GM19023 (cell line): Measurements from ENCODE around the gene ICAM3.
"Not testable (repeated sequence)": the region's sequence is repeated elsewhere in the genome, so short reads cannot be mapped to it uniquely, and the experiment has no call there.

Source experiments
- ATAC-seq: cut with Tn5 transposase; IDR thresholded peaks from one replicate; pipeline ENCODE4 v1.9.1; 2021; ENCODE audit warnings: mild to moderate bottlenecking, moderate library complexity; ENCODE audit not compliant: unreplicated experiment

Gene ICAM3

DNA sequence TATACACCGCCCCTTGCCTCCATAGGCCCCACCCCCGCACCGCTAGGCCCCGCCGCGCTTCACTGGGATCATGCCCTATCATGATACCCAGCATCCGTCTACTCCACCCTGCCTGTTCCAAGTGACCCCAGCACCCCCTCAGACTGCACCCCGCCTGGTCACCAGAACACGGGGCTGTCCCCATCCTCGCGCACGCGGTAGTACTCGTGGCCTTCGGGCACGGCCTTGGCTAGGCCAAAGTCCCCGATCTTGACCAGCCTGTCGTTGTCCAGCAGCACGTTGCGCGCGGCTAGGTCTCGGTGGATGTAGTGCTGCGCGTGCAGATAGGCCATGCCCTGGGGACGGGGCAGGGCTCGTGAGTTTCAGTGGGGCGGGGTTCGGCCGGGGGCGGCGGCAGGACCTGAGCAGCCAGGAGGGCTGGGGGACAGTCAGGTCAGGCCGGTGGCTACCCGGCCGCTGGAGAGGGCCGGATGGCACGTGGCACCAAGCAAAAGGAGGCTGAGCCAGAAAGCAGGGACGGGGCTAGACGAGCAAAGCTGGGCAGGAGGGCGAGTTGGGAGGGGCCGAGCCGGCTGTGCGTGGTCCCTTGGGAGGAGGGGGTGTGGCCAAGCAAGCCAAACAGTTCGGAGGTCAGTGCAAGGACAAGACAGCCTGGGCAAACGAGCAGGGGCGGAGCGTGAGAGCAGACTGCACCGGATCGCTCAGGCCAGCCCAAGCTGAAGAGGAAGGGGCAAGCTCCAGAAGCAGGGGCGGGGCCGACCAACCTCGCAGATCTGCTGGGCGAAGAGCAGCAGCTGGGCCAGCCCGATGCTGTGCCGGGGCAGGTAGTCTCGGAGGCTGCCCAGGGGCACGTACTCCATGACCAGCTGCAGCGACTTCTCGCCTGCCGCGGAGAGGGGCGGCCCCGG lies 13.6 kb upstream of the ICAM3 start:
- no peak for ATAC-seq

DNA sequence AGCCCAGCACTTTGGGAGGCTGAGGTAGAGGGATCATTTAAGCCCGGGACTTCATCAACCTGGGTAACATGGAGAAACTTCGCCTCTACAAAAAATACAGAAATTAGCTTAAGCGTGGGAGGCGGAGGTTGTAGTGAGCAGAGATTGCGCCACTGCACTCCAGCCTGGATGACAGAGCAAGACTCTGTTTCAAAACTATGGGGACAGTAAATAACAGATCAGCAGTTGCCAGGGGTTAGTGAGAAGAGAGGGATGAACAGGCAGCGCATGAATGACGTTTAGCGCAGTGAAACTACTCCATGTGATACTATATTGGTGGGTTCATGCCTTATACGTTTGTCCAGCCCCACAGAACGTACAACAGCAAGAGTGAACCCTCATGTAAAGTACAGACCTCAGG lies 7.1 kb upstream of the ICAM3 start:
- no peak for ATAC-seq

DNA sequence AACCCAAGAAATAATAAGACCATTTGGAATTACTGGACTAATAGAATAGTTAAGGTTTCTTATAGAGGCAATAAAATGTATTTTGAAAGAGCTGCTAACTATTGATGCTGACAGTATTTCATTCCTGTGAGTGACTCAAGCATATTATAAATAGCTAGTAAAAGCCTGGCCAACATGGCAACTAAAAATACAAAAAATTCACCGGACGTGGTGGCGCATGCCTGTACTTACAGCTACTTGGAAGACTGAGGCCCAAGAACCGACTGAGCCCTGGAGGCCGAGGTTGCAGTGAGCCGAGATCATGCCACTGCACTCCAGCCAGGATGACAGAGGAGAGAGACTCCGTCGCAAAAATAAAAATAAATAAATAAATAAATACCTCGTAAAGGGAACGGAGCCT lies 5.4 kb upstream of the ICAM3 start:
- no peak for ATAC-seq

DNA sequence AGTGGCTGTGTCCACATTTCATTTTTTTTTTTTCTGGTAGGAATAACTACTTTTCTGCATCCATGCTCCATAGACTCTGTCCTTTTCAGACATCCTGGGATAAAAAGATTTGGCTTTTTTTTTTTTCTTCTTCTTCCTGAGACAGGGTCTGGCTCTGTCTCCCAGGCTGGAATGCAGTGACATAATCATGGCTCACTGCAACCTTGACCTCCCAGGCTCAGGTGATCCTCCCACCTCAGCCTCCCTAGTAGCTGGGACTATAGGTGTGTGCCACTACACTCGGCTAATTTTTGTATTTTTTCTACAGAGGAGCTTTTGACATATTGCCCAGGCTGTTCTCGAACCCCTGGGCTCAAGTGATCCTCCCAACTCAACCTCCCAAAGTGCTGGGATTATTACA lies 4.1 kb upstream of the ICAM3 start:
- no peak for ATAC-seq

DNA sequence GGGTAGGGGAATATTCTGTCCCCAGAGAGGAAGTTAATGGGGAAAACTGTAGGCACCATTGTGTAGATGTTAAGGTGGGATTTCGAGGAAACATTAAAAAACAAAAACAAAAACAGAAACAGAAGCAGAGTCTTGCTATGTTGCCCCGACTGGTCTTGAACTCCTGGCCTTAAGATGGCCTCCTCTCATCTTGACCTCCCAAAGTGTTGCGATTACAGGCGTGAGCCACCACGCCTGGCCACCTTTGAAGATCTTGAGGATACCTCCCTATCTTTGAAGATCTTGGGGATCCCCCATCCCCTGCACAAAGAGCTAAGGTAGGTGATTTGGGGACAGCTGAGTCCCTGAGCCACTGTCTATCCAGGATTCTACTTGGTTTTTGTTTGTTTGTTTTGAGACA lies 553 bp upstream of the ICAM3 start:
- no peak for ATAC-seq

DNA sequence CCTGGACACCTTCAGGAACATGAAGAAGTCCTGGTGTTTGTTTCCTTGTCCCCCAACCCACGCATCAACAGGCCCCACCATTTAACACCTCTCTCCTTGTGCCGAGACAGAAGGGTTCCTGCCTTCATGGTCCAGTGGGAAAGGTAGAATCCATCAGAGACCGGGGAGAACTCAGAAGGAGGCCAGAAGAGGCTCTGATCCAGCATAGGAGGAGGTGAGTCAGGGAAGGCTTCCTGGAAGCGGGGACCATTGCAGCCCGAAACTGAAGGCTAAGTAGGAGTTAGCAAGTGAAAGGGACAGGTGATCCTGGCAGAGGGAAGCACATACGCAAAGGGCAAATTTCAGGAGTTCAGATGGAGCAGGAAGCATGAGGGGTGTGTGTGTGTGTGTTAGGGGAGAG lies 484 bp downstream of the ICAM3 start:
- no peak for ATAC-seq

DNA sequence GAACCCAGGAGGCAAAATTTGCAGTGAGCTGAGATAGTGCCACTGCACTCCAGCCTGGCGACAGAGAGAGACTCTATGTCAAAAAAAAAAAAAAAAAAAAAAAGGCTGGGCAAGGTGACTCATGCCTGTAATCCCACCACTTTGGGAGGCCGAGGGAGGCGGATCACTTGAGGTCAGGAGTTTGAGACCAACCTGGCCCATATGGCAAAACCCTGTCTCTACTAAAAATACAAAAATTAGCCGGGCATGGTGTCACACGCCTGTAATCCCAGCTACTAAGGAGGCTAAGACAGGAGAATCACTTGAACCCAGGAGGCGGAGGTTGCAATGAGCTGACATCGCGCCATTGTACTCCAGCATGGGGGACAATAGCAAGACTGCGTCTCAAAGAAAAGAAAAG lies 2.7 kb downstream of the ICAM3 start:
- not testable (repeated sequence) for ATAC-seq

DNA sequence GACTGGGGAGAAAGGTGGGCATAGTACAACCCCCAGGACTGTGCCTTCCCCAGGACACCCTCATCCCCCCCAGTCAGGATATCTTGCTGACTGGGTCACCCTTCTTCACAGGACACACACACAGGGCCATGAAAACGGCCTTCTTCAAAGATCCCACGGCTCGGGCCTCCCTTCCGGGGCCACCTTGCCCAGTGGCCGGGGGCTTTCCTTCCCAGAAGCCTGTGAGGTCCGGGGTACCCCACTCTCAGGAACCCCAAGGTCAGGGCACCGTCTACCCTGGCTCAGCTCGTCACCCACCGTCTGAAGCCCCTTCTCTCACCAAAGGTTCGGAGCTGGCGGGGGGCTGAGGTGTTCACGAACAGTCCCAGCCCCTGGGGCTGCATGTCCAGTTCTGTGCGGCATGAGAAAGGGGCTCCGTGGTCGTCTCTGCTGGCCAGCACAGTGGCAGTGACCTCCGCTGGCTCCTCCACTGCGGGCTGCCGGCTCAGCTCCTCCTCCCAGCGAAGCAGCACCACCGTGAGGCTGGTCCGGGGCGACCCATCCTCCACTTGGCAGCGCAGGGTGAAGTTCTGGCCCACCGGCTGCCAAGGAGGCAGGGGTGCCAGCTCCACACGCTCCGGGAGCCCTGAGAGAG lies 4.0 kb downstream of the ICAM3 start:
- no peak for ATAC-seq

DNA sequence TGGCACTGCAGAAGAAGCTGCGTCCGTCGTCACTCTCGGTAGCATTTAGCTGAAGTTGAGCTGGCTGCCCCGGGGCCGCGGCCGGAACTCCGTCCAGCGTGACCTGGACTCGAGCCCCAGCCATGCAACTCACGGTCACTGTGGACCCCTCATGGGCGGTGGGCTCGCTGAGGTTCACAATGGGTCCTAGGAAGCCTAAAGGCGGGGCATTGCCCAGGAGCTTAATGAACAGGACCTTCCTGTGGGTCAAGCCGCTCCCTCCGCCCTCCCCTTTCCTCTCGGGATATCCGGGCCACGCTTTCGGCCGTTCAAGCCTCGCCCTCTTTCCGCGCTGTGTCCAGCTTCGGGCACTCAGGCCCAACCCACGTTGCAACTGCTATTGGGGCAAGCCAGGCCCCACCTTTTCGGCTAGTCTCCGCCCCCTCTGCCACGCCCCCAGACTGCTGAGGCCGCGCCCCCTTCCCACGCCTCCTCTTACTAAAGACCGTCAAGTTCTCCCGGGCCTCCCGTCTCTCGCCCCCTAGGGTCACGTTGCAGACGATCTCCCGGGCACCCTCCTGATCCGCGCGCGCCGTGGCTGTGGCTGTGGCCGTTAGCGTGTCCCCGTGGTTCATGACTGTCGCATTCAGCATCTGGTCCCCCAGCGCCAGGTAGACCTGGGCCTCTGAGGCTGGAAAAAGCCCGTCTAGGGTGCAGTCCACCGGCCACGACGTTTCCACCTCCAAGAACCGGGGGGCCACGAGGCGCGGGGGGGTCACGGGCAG lies 4.7 kb downstream of the ICAM3 start:
- ATAC-seq = no peak

DNA sequence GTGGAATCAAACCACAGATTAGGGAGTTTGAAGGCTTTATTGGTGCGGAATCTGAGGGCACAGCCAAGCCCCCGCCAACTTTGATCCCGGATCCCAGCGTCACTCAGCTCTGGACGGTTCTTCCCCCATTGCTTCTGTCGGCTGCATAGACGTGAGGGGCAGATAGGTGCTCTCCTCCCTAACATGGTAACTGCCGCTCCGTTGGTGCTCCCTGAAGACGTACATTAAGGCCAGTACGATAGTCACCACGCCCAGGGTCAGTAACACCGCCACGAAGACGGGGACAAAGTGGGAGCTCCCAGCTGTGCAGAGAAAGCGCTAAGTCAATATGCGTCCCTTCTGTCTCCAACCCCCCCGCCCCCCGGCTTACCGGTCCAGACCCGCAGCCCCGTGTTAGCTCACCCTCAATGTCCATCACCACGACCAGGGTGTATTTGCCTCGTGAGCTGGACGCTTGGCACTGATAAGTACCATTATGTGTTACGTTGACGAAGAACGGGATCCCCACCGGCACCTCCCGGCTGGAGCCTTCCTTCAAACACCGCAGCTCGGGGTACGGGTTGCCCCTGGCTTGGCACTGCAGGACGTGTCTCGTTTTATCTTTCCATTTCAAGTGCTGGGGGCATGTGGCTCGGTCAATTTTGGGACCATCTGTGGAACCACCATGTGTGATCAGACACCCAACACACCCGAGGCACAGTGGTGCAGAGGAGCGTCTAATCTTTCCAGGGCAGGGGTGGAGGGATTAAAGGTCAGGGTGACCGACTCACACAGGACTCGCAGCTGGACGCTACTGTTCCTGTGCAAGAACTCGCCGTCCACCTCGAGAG lies 5.5 kb downstream of the ICAM3 start:
- peak; percentile 6 for ATAC-seq

DNA sequence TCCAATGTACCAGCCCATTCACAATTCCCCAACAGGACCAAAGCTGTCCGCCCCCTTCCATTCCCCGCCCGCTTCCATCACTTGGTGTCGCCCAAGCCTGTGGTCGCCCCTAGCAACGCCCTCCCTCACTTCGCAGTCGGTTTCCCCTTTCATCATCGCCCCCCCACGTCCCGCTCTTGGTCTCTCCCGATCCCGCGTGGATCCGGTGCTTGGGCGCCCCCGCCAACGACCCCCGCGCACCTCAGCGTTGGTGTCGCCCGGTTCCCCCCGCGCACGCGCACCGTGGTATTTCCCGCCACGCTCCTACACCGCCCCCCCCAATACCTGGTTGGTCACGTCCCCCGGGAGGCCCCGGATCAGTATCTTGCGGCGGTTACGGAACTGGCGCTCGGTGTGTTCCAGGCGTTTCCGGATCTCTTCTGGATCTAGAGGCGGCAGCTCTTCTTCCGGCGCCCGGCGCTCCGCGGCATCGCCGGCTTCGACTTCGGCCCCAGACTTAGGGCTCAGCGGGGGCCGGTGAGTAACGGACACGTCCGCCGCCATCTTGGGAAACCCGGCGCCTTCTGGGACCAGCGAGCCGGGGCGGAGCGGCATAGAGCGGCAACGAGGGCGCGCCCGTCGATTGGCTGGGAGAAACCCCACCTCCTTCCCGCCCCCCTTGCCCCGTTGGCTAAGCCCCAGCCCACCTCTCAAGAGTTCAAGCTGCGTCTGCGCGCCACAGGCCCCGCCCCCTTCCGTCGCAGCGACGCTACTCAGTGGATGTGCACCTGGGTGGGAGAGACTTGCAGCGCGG lies 6.3 kb downstream of the ICAM3 start, which contains the start of gene RAVER1:
TSS of gene RAVER1 (minus strand) at position 565 of the 793 bp plus-strand sequence. CDS start at position 543, 22 bp downstream.
- peak; percentile 84 for ATAC-seq

DNA sequence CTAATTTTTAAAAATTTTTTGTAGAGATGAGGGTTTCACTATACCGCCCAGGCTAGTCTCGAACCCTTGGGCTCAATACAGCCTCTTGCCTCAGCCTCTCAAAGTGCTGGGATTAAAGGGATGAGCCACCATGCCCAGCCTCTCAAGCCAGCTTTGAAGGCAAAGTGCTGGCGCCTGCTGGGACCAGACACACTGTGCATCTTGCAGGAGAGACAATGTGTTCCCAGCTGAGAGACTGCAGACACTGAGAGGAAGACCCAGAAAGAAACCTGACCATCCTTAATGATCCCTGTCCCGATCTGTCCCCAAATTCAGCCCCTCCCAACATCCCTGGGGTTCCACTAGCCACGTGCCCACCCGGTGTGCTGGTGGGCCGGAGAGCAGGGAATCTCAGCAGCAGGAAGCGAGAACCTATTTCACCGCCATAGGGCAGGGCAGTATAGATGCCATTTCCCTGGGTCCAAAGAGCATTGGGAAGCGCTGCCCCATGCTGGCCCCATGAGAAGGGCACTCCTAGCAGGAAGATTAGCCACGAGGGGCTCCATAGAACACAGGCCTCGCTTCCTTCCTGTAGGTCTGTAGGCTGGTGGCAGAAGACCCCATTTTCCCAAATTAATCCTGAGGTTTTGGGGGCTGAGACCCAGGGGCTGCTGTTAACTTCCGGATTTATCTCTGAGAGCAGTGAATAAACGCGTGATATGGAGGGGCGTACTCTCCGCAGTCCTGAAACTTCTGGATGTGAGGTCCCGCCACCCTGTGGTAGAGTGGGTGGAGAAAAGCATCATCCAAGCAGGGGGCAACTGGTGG lies 7.1 kb downstream of the ICAM3 start:
- no peak for ATAC-seq

DNA sequence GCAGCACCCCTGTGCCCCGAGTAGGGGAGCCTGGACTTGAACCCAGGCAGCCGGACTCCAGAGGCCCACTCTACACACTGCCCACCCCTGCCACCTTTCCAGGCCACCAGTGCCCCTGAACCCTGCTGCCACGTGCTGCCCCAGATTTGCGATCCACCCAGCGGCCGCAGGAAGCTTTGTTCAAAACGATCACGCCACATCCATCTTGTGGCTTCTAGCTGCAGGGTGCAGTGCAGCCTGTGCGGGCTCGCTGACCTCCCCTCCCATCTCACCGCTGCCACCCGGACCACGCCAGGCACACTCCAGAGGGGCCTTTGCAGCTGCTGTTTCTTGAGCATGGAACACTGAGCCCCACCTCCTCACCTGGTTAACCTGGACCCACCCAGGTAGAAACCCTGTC lies 9.9 kb downstream of the ICAM3 start:
- ATAC-seq = no peak

DNA sequence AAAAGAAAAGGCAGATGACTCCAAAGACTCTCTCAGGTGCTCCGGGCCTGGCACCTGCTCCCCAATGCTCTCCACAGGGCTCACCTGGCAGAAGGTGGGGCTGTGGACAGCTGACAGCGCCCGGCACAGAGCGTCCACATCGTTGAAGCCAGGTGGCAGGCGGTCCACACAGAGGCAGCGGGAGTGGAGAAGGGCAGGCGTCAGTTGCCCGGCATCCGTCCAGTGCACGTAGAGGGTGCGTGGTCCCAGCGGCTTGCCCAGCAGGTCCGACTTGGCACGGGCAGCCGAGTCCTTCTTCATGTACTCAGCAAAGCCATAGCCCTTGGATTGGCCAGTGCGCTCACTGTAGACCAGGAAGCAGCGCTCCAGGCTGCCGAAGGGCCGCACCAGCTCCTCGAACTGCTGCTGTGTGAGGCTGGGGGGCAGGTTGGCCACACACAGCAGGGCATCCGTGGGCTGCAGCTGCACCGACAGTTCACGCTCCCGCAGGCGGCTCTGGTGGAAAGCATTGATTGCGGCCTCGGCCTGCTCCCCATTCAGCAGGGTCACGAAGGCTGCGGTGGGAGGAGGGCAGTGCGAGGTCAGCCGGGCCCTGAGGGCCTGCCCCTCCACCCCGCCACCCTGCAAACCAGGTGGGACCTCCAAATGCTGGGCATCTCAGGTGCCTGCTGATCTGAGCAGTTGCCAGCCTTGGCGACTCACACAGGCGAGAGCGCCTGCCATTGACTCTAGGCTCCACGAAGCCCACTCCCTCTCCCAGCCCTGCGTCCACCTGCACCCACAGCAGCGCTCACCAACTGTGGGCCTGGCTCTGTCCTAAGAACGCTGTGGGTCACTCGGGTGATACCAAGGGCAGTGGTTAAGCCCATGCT lies 10.6 kb downstream of the ICAM3 start:
- ATAC-seq = no peak

DNA sequence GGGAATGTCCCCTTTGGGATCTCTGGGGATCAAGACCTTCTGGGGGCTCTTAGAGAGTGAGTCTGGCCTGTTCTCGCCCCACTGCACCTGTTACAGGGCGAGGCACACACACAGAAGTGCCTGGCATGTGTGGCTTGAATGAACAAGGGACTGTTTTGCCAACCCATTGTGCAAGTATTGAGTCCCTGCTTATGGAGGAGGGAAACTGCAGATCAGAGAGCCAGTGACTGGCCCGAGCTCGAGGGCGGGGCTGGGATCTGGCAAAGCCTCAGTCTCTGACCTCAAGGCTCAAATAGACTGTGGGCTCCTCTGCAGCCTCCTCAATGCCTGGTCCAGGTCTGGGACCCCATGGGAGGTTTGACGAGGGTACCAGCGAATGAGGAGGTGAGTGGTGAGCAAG lies 11.6 kb downstream of the ICAM3 start:
- ATAC-seq = no peak

DNA sequence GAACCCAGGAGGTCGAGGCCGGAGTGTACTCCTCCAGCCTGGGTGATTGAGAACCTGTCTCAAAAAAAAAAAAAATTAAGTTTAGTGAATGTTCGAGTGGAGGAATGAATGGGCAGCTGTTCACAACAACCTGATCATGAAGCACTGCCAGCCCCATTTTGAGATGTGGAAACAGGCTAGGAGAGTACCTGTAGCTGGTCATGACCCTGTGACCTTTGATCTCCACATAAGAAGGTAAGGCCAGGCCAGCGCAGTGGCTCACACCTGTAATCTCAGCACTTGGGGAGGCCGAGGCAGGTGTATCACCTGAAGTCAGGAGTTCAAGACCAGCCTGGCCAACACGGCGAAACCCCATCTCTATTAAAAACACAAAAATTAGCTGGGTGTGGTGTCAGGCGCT lies 13.7 kb downstream of the ICAM3 start:
- ATAC-seq = no peak

DNA sequence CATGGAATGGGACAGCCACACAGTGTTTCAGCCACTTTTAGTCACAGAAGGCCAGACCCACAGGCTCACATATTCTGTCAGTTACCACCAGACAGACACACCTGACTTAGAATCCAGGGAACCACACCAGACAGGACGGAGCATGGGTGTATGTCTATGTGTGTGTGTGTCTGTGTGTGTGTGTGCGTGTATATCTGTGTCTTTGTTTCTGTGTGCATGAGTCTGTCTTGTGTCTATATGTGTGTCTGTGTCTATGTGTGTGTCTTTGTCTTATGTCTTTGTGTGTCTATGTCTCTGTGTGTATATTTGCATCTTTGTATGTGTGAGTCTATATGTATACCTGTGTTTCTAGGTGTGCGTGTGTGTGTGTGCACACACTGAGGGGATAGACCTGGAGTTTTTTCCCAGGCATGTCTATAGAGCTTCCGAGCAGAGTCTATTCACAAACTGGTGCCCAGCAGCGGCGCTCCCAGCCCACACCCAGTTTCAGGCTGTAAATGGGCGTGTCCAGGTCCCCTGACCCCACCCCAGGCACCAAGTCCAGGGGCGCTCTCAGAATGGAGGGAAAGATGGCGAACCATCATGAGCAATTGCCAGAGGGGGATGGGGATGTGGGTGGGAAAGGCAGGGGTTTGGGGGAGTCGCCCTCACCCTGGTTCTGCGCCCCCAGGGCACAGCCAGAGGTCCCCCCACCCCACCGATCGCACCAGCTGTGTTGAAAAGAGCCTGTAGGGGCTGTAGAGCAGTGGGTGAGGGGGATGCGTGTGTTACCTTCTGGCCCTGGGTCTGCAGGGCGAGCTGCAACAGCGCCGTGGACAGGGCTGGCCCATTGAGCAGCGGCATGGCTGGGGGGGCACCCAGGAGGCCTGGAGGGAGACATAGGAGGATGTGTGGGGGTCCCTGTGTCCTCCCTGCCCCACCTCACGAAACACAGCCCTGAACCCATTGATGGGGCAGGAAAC lies 17.3 kb downstream of the ICAM3 start:
- no peak for ATAC-seq
